MM.1S (cell line): Measurements from ENCODE around the gene EDEM3.

Experiments
- EZH2 ChIP-seq: fragments of 300-600 bp; sonication (generic); optimal IDR thresholded peaks from 2 replicates; pipeline ENCODE3; 2017; ENCODE audit warnings: low read depth, mild to moderate bottlenecking, antibody characterized with exemption, low read length, mixed read lengths
- EZH2phosphoT487 ChIP-seq: fragments of 300-600 bp; sonication (generic); IDR thresholded peaks from 2 replicates; pipeline ENCODE4 v1.6.1; 2018; ENCODE audit warnings: antibody characterized with exemption, low read length
- TF ChIP-seq, protein P1 (sequence below): fragments of 300-600 bp; sonication (generic); IDR thresholded peaks from 2 replicates; pipeline ENCODE4 v1.5.1; 2016; ENCODE audit warnings: antibody characterized with exemption, low read length, mixed read lengths

DNA sequence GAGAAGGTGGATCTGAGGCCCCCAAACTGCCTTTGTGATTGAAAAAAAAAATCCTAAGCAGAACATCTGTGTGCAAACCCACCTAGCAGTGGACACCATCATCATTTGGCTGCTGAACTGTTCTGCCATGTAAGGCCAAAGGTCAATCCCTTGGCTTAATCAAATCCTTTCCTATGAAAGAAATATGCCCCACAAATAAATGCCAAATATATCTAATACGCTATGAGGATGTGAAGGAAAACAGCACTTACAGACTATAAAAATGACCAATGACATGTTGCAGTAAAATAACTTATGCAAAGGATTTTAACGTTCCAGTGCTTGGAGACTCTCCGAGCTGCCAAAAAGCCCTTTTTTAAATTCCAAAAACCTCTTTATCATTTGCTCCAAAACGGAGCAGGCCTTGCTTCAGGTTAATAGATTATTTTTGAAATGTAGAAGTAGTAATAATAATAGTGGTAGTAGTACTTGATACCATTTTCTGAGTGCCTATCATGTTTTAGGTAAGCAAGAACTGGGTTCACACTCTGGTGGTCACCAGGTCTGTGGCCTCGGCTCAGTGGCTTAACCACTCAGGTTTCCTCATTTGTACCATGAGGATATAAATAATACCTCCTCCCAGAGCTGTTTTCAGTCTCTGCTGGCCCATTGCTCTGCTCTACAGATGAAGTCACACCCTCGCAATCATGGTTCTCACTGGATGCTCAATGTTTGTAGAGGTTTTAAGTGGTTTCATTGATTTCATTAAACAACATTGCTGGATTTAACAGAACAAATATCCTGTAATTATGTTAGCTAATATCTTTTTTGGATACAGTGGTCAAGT lies 47.9 kb upstream of the EDEM3 start:
- TF ChIP-seq, protein P1, sequence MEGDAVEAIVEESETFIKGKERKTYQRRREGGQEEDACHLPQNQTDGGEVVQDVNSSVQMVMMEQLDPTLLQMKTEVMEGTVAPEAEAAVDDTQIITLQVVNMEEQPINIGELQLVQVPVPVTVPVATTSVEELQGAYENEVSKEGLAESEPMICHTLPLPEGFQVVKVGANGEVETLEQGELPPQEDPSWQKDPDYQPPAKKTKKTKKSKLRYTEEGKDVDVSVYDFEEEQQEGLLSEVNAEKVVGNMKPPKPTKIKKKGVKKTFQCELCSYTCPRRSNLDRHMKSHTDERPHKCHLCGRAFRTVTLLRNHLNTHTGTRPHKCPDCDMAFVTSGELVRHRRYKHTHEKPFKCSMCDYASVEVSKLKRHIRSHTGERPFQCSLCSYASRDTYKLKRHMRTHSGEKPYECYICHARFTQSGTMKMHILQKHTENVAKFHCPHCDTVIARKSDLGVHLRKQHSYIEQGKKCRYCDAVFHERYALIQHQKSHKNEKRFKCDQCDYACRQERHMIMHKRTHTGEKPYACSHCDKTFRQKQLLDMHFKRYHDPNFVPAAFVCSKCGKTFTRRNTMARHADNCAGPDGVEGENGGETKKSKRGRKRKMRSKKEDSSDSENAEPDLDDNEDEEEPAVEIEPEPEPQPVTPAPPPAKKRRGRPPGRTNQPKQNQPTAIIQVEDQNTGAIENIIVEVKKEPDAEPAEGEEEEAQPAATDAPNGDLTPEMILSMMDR: no peak
- no peak for TF ChIP-seq EZH2
- no peak for TF ChIP-seq EZH2phosphoT487
